WTC11 (cell line): ENCODE results near the gene LMOD1. TPM values are rescaled to one million over a fixed set of nuclear protein-coding genes. Genes with fewer than 3 reads are reported as not detected.

Experiments used
- ATAC-seq: fragments of 200-7000 bp; cut with Tn5 transposase; 2 replicates; pipeline ENCODE4 v1.10.0; 2021; ENCODE audit warnings: mild to moderate bottlenecking, moderate library complexity
- CTCF ChIA-PET: fragments of 300-600 bp; sonication (Branson Sonifier 250); formaldehyde crosslinking; loops from one replicate; lab custom pipeline; 2021; ENCODE audit warnings: antibody characterized with exemption; lab: Charles Lee
- POLR2A ChIA-PET: fragments of 350-600 bp; sonication (Branson Sonifier 250); formaldehyde crosslinking; loops from one replicate; lab custom pipeline; 2021; ENCODE audit warnings: antibody characterized with exemption; lab: Charles Lee
- DNase-seq: peaks from one replicate; pipeline ENCODE4 v3.0.0; 2021; ENCODE audit warnings: low spot score
- H3K27ac Mint-ChIP-seq: 2 replicates; pipeline ENCODE4 v1.8.0; 2021; ENCODE audit warnings: mixed read lengths
- H3K27me3 Mint-ChIP-seq: 2 replicates; pipeline ENCODE4 v1.8.0; 2021; ENCODE audit warnings: low read depth, mild to moderate bottlenecking, moderate library complexity, mixed read lengths
- H3K36me3 Mint-ChIP-seq: 2 replicates; pipeline ENCODE4 v1.8.0; 2021; ENCODE audit warnings: mixed read lengths
- H3K4me1 Mint-ChIP-seq: 2 replicates; pipeline ENCODE4 v1.8.0; 2022; ENCODE audit warnings: mixed read lengths
- H3K4me3 Mint-ChIP-seq: 2 replicates; pipeline ENCODE4 v1.8.0; 2021; ENCODE audit warnings: mild to moderate bottlenecking, moderate library complexity, mixed read lengths
- H3K9me3 Mint-ChIP-seq: 2 replicates; pipeline ENCODE4 v1.8.0; 2021; ENCODE audit warnings: mixed read lengths
- ATF1 ChIP-seq: sonication (generic); formaldehyde crosslinking; IDR thresholded peaks from 2 replicates; pipeline ENCODE4 v1.8.1; 2023; ENCODE audit warnings: mild to moderate bottlenecking, moderate library complexity, missing genetic modification reagents
- FOXK1 ChIP-seq: sonication (generic); formaldehyde crosslinking; IDR thresholded peaks from 2 replicates; pipeline ENCODE4 v1.8.0; 2022; ENCODE audit warnings: mild to moderate bottlenecking, moderate library complexity, missing genetic modification reagents
- FOXP4 ChIP-seq: sonication (generic); formaldehyde crosslinking; IDR thresholded peaks from 2 replicates; pipeline ENCODE4 v1.8.0; 2022; ENCODE audit warnings: mild to moderate bottlenecking, missing genetic modification reagents
- NFATC4 ChIP-seq: fragments of 250-450 bp; sonication (Bioruptor Pico); IDR thresholded peaks from 2 replicates; pipeline ENCODE4 v1.9.0; 2021; ENCODE audit warnings: mild to moderate bottlenecking
- PRRX2 ChIP-seq: fragments of 250-450 bp; sonication (Bioruptor Pico); IDR thresholded peaks from 2 replicates; pipeline ENCODE4 v1.8.0; 2021; ENCODE audit warnings: mild to moderate bottlenecking
- TEAD1 ChIP-seq: sonication (generic); formaldehyde crosslinking; IDR thresholded peaks from 2 replicates; pipeline ENCODE4 v1.8.0; 2022; ENCODE audit warnings: mild to moderate bottlenecking, missing genetic modification reagents
- ZNF138 ChIP-seq: sonication (generic); formaldehyde crosslinking; conservative IDR thresholded peaks from 2 replicates; pipeline ENCODE4 v1.8.1; 2022; ENCODE audit warnings: mild to moderate bottlenecking, moderate library complexity, missing genetic modification reagents
- ZNF416 ChIP-seq: fragments of 250-450 bp; sonication (Bioruptor Pico); IDR thresholded peaks from 2 replicates; pipeline ENCODE4 v1.9.0; 2021; ENCODE audit warnings: mild to moderate bottlenecking, inconsistent platforms
- total RNA-seq: library from RNA; stranded (reverse); gene quantifications from 3 replicates; pipeline ENCODE4 v1.2.3, GENCODE V29; 2021
- TF ChIP-seq, protein P1 (sequence below): fragments of 250-450 bp; sonication (Bioruptor Pico); IDR thresholded peaks from 2 replicates; pipeline ENCODE4 v2.1.2; 2022; ENCODE audit warnings: mild to moderate bottlenecking, moderate library complexity
- TF ChIP-seq, protein P2 (sequence below): sonication (generic); formaldehyde crosslinking; IDR thresholded peaks from 2 replicates; pipeline ENCODE4 v1.8.1; 2022; ENCODE audit warnings: low read depth, missing genetic modification reagents, borderline replicate concordance
- TF ChIP-seq, protein P3 (sequence below): fragments of 250-450 bp; sonication (Bioruptor Pico); IDR thresholded peaks from 2 replicates; pipeline ENCODE4 v1.9.0; 2021; ENCODE audit warnings: mild to moderate bottlenecking, borderline replicate concordance
- TF ChIP-seq, protein P4 (sequence below): sonication (generic); formaldehyde crosslinking; IDR thresholded peaks from 2 replicates; pipeline ENCODE4 v1.8.1; 2023; ENCODE audit warnings: mild to moderate bottlenecking, missing genetic modification reagents

LMOD1 gene
- total RNA-seq, 1 experiment from 2014 or later, result 1.5 TPM

DNA sequence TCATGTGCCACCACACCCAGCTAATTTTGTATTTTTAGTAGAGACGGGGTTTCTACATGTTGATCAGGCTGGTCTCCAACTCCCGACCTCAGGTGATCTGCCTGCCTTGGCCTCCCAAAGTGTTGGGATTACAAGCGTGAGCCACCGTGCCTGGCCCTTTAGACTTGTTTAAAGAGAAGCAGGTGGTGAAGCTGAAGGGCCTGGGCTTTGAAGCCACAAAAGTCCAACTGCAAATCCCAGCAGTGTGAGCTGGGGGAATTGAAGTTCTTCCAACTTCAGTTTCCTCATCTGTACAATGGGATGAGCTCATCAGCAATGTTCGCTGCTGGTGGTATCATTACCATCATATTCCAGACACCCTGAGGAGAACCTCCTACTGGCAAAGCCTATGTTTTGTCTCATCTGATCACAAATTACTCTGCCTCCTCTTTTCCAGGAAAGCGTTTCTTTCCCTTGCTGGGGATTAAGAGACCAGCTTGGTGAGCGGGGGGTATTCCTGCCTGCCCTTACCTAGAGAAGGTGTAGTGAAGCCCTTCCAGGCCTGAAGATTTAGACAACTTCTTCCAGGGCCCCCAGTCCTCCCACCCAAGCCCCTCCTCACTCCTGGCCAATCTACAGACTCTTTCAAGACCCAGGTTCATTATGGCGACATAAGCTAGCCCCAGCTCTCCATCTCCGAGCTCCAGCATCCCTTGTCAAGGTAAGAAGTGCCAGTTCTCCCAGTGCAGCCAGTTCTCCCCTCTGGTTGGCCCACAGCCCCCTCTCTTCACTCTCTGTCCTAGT lies 60.1 kb downstream of the LMOD1 start:
- no peak for DNase-seq
- no peak for ATAC-seq
- peaks cover 25% of the 10 kb centered on the region for H3K4me1 Mint-ChIP-seq
- ChIA-PET CTCF (interaction anchor here (1.1 to 2.3 kb wide), 2 partner anchors 8 to 9 kb away, joined by 5 to 24 read pairs; no protein-coding TSS in a partner anchor), POLR2A (interaction anchor here (1.0 kb wide), 1 partner anchor 60 kb away, joined by 3 read pairs; the partner anchor contains the start of gene LMOD1)
- H3K4me3 Mint-ChIP-seq, result no peak overlapping the region
- no peaks in the 10 kb centered on the region for H3K36me3 Mint-ChIP-seq
- H3K27ac Mint-ChIP-seq, result no peak overlapping the region
- H3K9me3 Mint-ChIP-seq, result no peaks in the 10 kb centered on the region
- H3K27me3 Mint-ChIP-seq, result peaks cover 36% of the 10 kb centered on the region
- TF ChIP-seq FOXP4 (CRISPR knock-in tag) (no peak), ZNF416 (CRISPR knock-in tag) (no peak), PRRX2 (CRISPR knock-in tag) (no peak), ZNF138 (no peak), ATF1 (CRISPR knock-in tag) (no peak), TEAD1 (no peak), NFATC4 (CRISPR knock-in tag) (no peak), FOXK1 (CRISPR knock-in tag) (no peak)
- TF ChIP-seq, protein P1, sequence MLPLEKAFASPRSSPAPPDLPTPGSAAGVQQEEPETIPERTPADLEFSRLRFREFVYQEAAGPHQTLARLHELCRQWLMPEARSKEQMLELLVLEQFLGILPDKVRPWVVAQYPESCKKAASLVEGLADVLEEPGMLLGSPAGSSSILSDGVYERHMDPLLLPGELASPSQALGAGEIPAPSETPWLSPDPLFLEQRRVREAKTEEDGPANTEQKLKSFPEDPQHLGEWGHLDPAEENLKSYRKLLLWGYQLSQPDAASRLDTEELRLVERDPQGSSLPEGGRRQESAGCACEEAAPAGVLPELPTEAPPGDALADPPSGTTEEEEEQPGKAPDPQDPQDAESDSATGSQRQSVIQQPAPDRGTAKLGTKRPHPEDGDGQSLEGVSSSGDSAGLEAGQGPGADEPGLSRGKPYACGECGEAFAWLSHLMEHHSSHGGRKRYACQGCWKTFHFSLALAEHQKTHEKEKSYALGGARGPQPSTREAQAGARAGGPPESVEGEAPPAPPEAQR (CRISPR knock-in tag), result no peak
- TF ChIP-seq, protein P2, sequence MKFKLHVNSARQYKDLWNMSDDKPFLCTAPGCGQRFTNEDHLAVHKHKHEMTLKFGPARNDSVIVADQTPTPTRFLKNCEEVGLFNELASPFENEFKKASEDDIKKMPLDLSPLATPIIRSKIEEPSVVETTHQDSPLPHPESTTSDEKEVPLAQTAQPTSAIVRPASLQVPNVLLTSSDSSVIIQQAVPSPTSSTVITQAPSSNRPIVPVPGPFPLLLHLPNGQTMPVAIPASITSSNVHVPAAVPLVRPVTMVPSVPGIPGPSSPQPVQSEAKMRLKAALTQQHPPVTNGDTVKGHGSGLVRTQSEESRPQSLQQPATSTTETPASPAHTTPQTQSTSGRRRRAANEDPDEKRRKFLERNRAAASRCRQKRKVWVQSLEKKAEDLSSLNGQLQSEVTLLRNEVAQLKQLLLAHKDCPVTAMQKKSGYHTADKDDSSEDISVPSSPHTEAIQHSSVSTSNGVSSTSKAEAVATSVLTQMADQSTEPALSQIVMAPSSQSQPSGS (CRISPR knock-in tag), result no peak
- TF ChIP-seq, protein P3, sequence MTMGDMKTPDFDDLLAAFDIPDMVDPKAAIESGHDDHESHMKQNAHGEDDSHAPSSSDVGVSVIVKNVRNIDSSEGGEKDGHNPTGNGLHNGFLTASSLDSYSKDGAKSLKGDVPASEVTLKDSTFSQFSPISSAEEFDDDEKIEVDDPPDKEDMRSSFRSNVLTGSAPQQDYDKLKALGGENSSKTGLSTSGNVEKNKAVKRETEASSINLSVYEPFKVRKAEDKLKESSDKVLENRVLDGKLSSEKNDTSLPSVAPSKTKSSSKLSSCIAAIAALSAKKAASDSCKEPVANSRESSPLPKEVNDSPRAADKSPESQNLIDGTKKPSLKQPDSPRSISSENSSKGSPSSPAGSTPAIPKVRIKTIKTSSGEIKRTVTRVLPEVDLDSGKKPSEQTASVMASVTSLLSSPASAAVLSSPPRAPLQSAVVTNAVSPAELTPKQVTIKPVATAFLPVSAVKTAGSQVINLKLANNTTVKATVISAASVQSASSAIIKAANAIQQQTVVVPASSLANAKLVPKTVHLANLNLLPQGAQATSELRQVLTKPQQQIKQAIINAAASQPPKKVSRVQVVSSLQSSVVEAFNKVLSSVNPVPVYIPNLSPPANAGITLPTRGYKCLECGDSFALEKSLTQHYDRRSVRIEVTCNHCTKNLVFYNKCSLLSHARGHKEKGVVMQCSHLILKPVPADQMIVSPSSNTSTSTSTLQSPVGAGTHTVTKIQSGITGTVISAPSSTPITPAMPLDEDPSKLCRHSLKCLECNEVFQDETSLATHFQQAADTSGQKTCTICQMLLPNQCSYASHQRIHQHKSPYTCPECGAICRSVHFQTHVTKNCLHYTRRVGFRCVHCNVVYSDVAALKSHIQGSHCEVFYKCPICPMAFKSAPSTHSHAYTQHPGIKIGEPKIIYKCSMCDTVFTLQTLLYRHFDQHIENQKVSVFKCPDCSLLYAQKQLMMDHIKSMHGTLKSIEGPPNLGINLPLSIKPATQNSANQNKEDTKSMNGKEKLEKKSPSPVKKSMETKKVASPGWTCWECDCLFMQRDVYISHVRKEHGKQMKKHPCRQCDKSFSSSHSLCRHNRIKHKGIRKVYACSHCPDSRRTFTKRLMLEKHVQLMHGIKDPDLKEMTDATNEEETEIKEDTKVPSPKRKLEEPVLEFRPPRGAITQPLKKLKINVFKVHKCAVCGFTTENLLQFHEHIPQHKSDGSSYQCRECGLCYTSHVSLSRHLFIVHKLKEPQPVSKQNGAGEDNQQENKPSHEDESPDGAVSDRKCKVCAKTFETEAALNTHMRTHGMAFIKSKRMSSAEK (CRISPR knock-in tag), result no peak
- TF ChIP-seq, protein P4, sequence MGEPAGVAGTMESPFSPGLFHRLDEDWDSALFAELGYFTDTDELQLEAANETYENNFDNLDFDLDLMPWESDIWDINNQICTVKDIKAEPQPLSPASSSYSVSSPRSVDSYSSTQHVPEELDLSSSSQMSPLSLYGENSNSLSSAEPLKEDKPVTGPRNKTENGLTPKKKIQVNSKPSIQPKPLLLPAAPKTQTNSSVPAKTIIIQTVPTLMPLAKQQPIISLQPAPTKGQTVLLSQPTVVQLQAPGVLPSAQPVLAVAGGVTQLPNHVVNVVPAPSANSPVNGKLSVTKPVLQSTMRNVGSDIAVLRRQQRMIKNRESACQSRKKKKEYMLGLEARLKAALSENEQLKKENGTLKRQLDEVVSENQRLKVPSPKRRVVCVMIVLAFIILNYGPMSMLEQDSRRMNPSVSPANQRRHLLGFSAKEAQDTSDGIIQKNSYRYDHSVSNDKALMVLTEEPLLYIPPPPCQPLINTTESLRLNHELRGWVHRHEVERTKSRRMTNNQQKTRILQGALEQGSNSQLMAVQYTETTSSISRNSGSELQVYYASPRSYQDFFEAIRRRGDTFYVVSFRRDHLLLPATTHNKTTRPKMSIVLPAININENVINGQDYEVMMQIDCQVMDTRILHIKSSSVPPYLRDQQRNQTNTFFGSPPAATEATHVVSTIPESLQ, result no peak
- TF ChIP-seq, all 79 proteins: peak for 0
